GM12875 (cell line): Measurements from ENCODE around the gene PALLD.

Experiments used
- H3K4me3 ChIP-seq: one replicate; pipeline ENCODE4 v1.5.1; 2011; ENCODE audit warnings: low read depth, low read length, control low read depth
- TF ChIP-seq, protein P1 (sequence below): IDR thresholded peaks from 2 replicates; pipeline ENCODE4 v1.5.1; 2011; ENCODE audit warnings: low read depth, mild to moderate bottlenecking, control low read depth, inconsistent platforms, low read length, moderate library complexity, borderline replicate concordance; ENCODE audit not compliant: insufficient read depth

PALLD gene

DNA sequence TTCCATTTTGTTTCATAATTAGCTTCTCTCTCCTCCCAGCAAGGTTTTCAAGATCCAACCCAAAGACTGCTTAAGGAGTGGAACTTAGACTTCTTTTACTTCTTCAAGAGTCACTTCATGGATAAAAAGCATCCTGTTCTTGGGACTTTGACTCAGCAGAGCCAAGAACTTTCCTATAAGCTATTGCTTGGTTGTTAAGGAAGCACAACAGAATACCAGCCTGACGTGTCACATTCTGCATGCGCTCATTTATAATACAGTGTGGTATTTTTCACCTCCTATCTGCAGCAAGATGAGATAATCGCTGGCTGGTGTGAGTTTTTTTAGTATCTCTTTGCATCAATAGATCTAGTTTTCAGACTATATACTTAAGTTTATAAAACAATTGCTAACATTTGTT, 152.1 kb downstream of the PALLD start:
- no peak overlapping the region for H3K4me3 ChIP-seq
- TF ChIP-seq, protein P1, sequence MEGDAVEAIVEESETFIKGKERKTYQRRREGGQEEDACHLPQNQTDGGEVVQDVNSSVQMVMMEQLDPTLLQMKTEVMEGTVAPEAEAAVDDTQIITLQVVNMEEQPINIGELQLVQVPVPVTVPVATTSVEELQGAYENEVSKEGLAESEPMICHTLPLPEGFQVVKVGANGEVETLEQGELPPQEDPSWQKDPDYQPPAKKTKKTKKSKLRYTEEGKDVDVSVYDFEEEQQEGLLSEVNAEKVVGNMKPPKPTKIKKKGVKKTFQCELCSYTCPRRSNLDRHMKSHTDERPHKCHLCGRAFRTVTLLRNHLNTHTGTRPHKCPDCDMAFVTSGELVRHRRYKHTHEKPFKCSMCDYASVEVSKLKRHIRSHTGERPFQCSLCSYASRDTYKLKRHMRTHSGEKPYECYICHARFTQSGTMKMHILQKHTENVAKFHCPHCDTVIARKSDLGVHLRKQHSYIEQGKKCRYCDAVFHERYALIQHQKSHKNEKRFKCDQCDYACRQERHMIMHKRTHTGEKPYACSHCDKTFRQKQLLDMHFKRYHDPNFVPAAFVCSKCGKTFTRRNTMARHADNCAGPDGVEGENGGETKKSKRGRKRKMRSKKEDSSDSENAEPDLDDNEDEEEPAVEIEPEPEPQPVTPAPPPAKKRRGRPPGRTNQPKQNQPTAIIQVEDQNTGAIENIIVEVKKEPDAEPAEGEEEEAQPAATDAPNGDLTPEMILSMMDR = no peak

DNA sequence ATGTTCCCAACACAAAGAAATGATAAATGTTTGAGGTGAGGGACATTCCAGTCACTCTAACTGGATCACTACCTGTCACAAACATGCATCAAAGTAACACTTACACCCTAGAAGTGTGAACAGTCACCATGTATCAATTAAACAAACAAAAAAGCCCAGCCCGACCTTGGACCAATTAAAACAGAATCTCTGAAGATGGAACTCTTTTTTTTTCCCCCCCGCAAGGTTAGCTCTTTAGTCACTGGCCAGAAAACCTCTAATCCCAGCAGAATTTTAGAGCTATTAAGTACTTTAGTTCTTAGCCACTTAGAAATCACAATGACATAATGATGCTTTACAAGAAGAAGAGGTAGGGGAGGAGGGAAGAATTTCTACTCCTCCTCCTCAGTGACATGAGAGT, 154.5 kb downstream of the PALLD start:
- TF ChIP-seq, protein P1 = no peak

DNA sequence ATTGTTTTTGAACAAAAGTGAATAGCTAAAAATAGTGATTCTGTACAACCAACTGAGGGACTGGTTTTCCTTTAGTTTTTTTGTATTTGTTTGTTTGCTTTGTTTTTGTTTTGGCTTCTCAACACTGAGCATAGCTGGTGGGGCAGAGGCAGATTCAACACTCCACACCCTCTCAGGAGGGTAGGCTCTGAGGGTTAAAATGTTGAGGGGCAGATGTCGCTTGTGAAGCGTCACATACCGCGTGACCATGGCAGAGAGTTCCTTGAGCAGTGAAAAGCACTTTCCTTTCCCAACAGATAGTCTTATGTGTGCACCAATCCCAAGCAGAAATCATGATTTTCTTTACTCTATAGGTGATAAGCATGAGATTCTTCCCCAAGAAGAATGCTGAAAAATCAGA, 155.0 kb downstream of the PALLD start:
- H3K4me3 ChIP-seq = no peak overlapping the region
- TF ChIP-seq, protein P1 = no peak

More for the DNA sequence above, 154.5 kb downstream of the PALLD start:
- H3K4me3 ChIP-seq = no peak overlapping the region

DNA sequence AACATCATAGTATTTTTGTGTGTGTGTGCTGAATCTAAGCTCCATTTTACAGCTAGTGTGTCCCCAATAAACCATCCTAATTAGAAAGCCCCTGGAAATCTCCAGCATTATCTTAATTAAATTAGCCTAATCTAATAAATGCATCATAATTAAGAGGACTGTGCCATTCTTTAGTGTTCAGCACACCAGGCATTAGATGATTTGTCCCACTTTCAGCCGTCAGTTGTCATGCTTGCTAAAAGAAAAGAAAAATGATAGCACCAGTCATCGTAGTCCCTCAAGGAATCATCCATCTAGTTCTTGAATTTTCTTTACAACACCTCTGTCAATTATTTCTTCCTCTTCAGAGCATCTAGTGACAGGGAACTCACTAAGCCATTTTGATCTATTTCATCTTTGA, 155.9 kb downstream of the PALLD start:
- TF ChIP-seq, protein P1 = no peak
- no peak overlapping the region for H3K4me3 ChIP-seq

DNA sequence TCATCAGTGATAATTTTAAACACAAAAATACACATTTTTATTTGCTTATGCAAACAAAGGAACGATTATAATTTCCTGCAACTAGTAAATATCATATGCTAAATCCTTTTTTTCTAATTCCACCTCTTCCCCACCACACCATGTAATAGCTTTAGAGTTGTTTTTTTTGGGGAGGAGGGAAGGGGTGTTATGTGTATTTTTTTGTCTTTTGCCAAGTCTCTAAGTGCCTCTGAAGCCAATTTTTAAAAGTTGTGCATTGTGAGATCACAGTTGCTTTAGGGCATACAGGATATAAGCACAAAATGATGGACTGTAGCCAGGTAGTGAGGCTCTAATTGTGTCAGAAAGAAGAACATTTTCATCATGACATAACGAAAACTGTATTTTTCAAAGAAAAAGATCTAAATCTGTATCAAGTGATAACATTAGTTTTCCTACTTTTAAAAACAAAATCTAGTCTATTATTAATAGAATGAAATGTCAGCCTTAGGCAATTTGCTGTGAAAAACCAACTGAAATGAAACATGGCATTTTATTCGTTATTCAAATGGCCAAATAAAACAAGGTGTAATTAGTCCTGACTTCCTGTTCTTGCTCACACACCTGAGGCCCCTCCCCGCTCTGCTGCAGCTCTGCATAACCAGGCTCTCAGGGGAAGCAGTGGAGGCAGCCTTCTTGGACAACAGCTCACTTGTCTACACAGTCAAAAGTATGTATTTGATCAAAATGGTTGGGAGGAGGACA, 157.4 kb downstream of the PALLD start:
- no peak overlapping the region for H3K4me3 ChIP-seq
- TF ChIP-seq, protein P1 = no peak

DNA sequence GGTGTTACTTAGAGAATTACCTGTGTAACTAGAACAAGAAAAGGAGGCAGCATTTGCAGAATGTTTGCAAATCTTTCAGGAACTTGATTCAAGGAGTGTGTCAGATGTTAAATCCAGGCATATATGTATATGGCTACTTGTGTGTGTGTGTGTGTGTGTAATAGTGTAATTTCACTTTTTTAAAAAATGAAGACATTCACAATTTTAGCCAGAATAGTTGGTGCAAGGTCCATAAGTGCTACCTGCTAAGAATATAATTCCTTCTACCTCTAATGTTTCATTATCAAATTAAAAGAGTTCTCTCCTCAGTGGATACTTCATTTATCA, 158.0 kb downstream of the PALLD start:
- H3K4me3 ChIP-seq = no peak overlapping the region
- TF ChIP-seq, protein P1 = no peak

DNA sequence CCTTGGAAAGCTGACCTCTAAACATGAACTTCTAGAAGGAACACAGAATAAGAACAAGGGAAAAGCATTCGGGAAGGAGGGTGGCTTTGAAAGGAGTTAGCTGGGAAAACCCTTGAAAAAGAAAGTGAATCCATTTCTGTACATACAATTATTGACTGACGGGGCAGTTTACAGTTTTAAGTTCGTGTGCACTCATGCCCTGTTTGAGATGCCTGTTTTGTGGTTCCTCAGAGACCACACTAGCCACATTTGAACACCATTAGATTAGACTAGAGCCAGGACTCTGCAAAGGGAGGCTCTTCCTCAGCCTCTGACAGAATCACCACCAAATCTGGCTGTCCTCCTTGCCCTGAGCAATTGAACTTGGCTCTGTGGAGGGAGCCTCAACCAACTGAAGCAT, 158.3 kb downstream of the PALLD start:
- no peak overlapping the region for H3K4me3 ChIP-seq

More for the DNA sequence above, 158.3 kb downstream of the PALLD start:
- TF ChIP-seq, protein P1 = no peak
